ENCODE results near the gene HPCAL1.

- no peak for TF ChIP-seq EZH2 (IDR thresholded peaks at IDR 0.05; ENCODE audit: borderline replicate concordance, control insufficient read depth, low read depth, low read length)
- TF ChIP-seq ZBTB33 (IDR thresholded peaks at IDR 0.05), result no peak
- TF ChIP-seq, protein P1, sequence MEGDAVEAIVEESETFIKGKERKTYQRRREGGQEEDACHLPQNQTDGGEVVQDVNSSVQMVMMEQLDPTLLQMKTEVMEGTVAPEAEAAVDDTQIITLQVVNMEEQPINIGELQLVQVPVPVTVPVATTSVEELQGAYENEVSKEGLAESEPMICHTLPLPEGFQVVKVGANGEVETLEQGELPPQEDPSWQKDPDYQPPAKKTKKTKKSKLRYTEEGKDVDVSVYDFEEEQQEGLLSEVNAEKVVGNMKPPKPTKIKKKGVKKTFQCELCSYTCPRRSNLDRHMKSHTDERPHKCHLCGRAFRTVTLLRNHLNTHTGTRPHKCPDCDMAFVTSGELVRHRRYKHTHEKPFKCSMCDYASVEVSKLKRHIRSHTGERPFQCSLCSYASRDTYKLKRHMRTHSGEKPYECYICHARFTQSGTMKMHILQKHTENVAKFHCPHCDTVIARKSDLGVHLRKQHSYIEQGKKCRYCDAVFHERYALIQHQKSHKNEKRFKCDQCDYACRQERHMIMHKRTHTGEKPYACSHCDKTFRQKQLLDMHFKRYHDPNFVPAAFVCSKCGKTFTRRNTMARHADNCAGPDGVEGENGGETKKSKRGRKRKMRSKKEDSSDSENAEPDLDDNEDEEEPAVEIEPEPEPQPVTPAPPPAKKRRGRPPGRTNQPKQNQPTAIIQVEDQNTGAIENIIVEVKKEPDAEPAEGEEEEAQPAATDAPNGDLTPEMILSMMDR (IDR thresholded peaks at IDR 0.05 in 2 of 3, conservative IDR thresholded peaks at IDR 0.05 in 1 of 3; ENCODE audit: control insufficient read depth in 2 of 3, extremely low read depth in 1 of 3, insufficient read depth in 1 of 3, low read depth in 3 of 3, low read length in 3 of 3), result no peak
- no peak for TF ChIP-seq ATF2 (IDR thresholded peaks at IDR 0.05; ENCODE audit: low read length)
Measured at GRCh38 chr2:10460366-10460796, 157.7 kb downstream of the HPCAL1 start.
